GM20000 (cell line): ENCODE measurements around the gene GIPC3.

ENCODE experiments used
- DNase-seq: peaks from one replicate; pipeline ENCODE4 v3.0.0; 2012; ENCODE audit warnings: low spot score
- TF ChIP-seq, protein P1 (sequence below): IDR thresholded peaks from 2 replicates; pipeline ENCODE4 v1.5.1; 2012; ENCODE audit warnings: mild to moderate bottlenecking, control low read depth; ENCODE audit errors: extremely low read depth, missing control alignments

GIPC3 gene

DNA sequence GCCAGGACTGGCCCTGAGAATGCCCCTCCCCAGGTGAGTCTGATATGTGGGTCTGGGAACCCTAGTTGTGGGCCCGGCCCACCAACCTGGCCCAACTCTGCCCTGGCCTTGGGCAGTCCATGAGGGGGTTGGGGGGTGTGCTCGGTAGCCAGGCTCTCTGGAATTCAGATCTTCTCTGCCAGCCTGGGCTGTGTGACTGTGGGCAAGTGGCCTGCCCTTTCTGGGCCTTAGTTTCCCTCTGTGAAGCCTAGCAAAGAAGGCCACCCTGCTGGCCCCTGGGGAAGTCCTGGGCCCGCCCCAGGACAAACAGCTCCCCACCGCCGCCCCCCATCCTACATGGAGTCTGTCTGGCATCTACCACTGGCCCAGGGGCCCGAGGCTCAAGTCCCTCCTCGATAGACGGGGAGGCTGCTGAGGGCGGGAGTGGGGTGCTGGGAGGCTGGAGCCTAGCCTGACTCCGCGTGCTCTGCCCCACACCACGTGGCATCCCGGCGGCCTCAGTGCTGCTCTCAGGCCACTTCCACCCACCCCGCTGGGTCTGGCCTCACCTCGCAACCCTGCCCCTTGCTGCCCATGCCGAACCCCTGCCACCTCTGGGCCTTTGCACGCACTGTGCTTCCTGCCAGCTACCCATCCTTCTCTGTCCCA, 29.7 kb downstream of the GIPC3 start:
- TF ChIP-seq, protein P1, sequence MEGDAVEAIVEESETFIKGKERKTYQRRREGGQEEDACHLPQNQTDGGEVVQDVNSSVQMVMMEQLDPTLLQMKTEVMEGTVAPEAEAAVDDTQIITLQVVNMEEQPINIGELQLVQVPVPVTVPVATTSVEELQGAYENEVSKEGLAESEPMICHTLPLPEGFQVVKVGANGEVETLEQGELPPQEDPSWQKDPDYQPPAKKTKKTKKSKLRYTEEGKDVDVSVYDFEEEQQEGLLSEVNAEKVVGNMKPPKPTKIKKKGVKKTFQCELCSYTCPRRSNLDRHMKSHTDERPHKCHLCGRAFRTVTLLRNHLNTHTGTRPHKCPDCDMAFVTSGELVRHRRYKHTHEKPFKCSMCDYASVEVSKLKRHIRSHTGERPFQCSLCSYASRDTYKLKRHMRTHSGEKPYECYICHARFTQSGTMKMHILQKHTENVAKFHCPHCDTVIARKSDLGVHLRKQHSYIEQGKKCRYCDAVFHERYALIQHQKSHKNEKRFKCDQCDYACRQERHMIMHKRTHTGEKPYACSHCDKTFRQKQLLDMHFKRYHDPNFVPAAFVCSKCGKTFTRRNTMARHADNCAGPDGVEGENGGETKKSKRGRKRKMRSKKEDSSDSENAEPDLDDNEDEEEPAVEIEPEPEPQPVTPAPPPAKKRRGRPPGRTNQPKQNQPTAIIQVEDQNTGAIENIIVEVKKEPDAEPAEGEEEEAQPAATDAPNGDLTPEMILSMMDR, result no peak
- DNase-seq, result no peak

DNA sequence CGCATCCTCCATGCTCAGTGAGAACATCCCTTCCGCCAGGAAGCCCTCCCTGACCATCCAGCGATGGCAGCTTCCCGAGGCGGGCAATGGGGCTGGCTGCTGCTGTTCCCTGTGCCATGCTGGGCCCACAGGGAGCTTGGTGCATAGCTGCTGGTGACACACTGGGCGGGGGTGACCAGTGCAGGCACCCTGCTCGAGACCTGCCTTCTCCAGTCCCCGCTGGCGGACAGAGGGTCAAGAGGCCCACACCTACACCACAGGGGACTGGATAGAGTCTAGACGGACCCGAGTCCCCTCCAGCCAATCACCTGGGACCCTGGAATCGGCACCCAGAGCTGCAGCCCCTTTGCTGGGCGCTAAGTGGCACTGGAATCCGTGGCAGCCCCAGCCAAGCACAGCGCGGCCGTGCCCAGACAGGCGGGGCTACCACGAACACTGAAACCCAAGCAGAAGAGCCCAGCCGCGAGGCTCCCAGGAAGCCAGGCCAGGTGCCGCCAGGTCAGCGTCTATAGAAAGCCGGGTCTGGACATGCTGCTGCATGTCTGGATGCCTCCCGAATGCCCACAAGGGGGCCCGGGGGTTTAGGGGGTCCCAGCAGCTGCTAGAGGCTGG, 30.4 kb downstream of the GIPC3 start:
- no peak for DNase-seq
- TF ChIP-seq, protein P1, result no peak

DNA sequence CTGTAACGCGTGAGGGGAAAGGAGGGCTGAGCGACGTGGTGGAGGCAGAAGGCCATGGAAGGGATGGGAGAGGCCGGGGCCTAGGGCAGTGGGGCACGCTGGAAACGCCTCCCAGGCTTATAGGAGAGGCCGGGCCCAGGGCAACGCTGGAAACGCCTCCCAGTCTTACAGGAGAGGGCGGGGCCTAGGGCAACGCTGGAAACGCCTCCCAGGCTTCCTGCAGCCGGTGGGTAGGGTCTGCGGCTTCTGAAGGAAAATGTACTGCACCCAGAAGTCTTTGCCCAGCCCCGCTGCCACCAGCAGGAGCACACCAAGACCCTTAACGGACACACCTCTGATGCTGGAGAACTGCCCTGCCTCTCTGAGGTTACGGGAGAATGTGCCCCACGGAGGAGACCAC, 32.2 kb downstream of the GIPC3 start:
- DNase-seq, result no peak
- TF ChIP-seq, protein P1, result no peak

DNA sequence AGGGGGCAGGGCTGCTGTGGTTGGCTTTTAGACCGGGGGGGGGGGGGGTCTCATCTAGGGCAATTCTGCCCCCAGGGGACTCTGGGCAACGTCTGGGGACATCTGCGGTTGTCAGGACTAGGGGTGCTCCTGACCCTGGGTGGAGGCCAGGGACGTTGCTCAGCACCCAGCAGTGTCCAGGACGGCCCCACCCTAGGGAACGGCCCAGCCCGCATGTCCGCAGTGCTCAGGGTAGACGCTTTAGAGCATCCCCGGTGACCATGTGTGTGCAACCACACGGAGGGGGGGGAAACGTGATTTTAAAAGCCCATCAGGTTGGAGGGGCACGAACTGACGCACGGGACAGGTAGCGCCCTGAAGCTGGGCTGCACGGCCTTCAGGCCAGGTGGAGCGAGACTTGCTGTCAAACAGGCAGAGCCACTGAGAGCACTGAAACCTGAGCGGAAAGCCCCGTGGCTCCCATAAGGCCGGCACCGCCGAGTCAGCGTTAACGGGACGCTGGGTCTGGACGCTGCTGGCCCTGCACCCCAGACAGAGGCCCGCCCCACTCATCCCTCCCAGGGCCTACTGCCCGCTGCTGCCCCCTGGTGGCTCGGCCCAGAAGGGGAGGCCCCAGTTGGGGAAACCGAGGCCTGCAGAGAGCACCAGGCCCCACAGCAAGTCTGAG, 33.0 kb downstream of the GIPC3 start:
- TF ChIP-seq, protein P1, result peak; percentile 92
- peak; percentile 94 for DNase-seq

DNA sequence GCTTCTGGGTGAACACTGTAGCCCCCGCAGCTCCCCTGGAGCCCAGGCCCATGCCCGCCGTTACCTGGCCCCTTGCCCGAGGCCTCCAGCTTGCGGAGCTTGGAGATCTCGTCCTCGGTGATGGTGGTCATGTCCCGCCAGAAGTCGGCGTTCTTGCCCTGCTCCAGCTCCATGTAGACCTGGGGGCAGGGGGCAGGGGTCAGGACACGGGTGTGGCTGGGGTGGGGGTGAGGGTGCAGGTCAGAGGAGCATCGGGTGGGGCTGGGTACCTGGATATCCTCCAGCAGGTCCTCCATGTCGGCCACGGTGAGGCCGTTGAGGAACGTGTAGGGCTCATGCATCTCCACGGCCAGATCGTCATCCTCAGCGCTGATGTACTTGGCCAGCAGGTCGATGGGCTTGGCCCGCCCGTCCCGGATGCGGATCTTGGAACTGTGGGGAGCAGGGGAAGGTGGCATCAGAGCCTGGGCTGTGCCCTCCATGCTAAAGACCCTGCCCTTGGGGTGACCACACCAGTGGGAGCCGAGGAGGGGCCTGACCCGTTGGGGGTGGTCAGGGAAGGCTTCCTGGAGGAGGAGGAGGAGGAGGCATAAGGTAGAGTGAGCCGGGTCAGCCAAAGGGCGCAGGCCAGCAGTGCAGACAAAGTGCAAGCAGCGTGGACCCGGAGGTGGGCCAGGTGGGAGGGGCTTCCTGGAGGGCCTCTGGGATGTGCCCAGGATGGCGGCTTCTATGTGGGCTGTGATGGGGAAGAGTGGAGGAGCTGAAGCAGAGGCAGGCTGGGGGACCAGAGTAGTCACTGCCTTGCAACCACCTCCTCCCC, 33.7 kb downstream of the GIPC3 start:
- TF ChIP-seq, protein P1, result no peak
- no peak for DNase-seq

DNA sequence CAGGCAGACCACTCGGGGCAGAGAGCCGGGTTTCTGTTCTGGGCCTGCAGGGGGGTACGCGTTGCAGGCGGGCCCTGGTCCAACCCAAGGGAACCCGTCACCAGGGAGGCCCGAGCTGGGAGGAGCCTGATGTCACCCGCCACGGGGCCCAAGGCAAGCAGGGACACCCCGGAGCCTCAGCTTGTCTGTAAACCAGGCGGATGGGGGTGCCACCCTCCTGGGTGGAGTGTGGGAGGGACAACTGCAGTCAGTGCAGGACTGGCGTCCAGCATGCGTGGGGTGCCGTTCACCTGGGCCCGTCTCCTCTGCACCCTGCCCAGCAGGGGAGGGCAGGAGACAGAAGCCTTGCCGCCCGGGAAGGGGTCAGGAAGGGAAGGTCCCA, 34.3 kb downstream of the GIPC3 start:
- DNase-seq, result no peak

More for the DNA sequence above, 34.3 kb downstream of the GIPC3 start:
- TF ChIP-seq, protein P1, result no peak
